T-cell (primary cell): ENCODE results near the gene PRDM16. TPM values are rescaled to one million over a fixed set of nuclear protein-coding genes. Genes with fewer than 3 reads are reported as not detected.

Experiments
- ATAC-seq, 4 experiments: fragments of 200-7000 bp in 3 of 4; fragments of 150-1000 bp in 1 of 4; cut with Tn5 transposase; replicated peaks in 1 of 4; 1 replicate in 3 of 4; 2 replicates in 1 of 4; pipeline ENCODE4 v1.10.0; 2021; ENCODE audit warnings: moderate library complexity in 3 of 4, mild to moderate bottlenecking in 2 of 4, moderate number of reproducible peaks in 1 of 4
- CTCF ChIA-PET, 2 donors: fragments of 300-600 bp; sonication (Branson Sonifier 250); formaldehyde crosslinking; loops; one replicate each; lab custom pipeline; 2022; ENCODE audit warnings: antibody characterized with exemption in 2 of 2; lab: Charles Lee
- POLR2A ChIA-PET, 2 donors: fragments of 300-600 bp; sonication (Branson Sonifier 250); formaldehyde crosslinking; loops; one replicate each; lab custom pipeline; 2022; ENCODE audit warnings: antibody characterized with exemption in 2 of 2; lab: Charles Lee
- DNase-seq, 35 experiments: peaks; one replicate each; pipeline versions ENCODE4 v3.0.0 to v3.0.0-alpha.2; 2013 to 2023
- H3K27ac ChIP-seq: one replicate; pipeline ENCODE4 v1.5.1; 2013; ENCODE audit warnings: low read length
- H3K27me3 ChIP-seq, 2 experiments: replicated peaks in 1 of 2; 1 replicate in 1 of 2; 2 replicates in 1 of 2; pipeline versions ENCODE4 v1.6.1 to v1.7.0; 2013; ENCODE audit warnings: low read length in 1 of 2, mixed read lengths in 1 of 2; ENCODE audit not compliant: control insufficient read depth in 2 of 2, insufficient read depth in 2 of 2; ENCODE audit errors: extremely low read depth in 1 of 2
- H3K36me3 ChIP-seq, 2 donors: 1 replicate in 1 of 2; 2 replicates in 1 of 2; pipeline versions ENCODE4 v1.6.1 to v1.7.0; 2013; ENCODE audit warnings: low read length in 1 of 2; ENCODE audit not compliant: control insufficient read depth in 2 of 2, insufficient read depth in 1 of 2; ENCODE audit errors: extremely low read depth in 1 of 2
- H3K4me1 ChIP-seq, 2 experiments: 1 replicate in 1 of 2; 2 replicates in 1 of 2; pipeline versions ENCODE4 v1.6.1 to v1.7.0; 2013; ENCODE audit warnings: low read length in 2 of 2, mixed read lengths in 1 of 2; ENCODE audit not compliant: insufficient read depth in 2 of 2, control insufficient read depth in 1 of 2; ENCODE audit errors: extremely low read depth in 1 of 2
- H3K4me3 ChIP-seq, 2 donors: 1 replicate in 1 of 2; 2 replicates in 1 of 2; pipeline versions ENCODE4 v1.5.1 to v1.7.0; 2013; ENCODE audit warnings: mild to moderate bottlenecking in 2 of 2, low read length in 1 of 2, moderate library complexity in 1 of 2; ENCODE audit not compliant: control insufficient read depth in 1 of 2; ENCODE audit errors: extremely low read depth in 1 of 2
- H3K9me3 ChIP-seq: 2 replicates; pipeline ENCODE4 v1.7.0; 2013
- H3K27ac Mint-ChIP-seq, 2 donors: one replicate each; pipeline ENCODE4 v1.8.0; 2020 to 2021; ENCODE audit warnings: mild to moderate bottlenecking in 2 of 2, mixed read lengths in 2 of 2
- H3K27me3 Mint-ChIP-seq, 2 donors: one replicate each; pipeline ENCODE4 v1.8.0; 2021 to 2022; ENCODE audit warnings: mixed read lengths in 2 of 2
- H3K36me3 Mint-ChIP-seq: one replicate; pipeline ENCODE4 v1.8.0; 2021; ENCODE audit warnings: mixed read lengths
- H3K4me1 Mint-ChIP-seq, 3 donors: one replicate each; pipeline ENCODE4 v1.8.0; 2020 to 2022; ENCODE audit warnings: mixed read lengths in 3 of 3, mild to moderate bottlenecking in 1 of 3
- H3K4me3 Mint-ChIP-seq, 3 donors: one replicate each; pipeline ENCODE4 v1.8.0; 2020 to 2022; ENCODE audit warnings: mild to moderate bottlenecking in 3 of 3, mixed read lengths in 3 of 3, moderate library complexity in 3 of 3
- H3K9me3 Mint-ChIP-seq, 3 donors: one replicate each; pipeline ENCODE4 v1.8.0; 2020 to 2022; ENCODE audit warnings: mixed read lengths in 3 of 3
- WGBS: methylation state at CpG from one replicate; pipeline ENCODE4 v1.1.5; 2013; ENCODE audit warnings: missing lambda C conversion rate; ENCODE audit not compliant: insufficient coverage; 5-methylcytosine and 5-hydroxymethylcytosine counted together
- total RNA-seq, 35 experiments: library from RNA in 6 of 35; stranded (reverse) in 6 of 35; fragments of 120-200 nt in 1 of 35; gene quantifications; one replicate each; pipeline versions ENCODE4 v1.2.1 to v1.2.4 and lab custom pipeline; 2013 to 2026

The PRDM16 gene
- total RNA-seq, 5 donors from 2014 or later (not counting 1 experiment from before 2014, with no cell fraction given): 0.15 to 0.70 (median 0.24) TPM; not detected in 1

DNA sequence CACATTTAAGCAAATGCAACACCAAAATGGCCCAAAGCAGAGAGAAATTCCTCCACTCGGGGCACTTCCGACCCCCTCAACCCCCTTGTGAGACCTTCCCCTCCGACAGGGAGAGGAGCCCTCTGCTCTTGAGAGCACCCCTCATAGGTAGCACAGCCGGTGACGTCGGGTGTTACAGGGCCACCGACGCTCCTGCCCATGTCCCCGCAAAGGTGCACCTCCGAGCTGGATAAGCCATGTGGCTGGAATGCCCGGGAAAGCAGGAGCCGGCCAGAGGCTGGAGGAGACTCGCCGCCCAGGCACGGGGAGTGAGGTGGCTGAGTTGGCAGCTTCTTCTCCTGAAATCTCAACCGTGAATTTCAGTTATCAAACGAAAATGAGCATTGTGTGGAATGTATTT lies 318.4 kb downstream of the PRDM16 start:
- peaks cover 0 to 27% of the 10 kb centered on the region in 2 experiments for H3K4me1 ChIP-seq
- Mint-ChIP-seq H3K27me3 (peaks cover 14 to 24% of the 10 kb centered on the region in 2 donors), H3K4me3 (no peak overlapping the region), H3K4me1 (peaks cover 0 to 2% (median 0%) of the 10 kb centered on the region in 3 donors), H3K36me3 (no peaks in the 10 kb centered on the region), H3K27ac (no peak overlapping the region), H3K9me3 (no peaks in the 10 kb centered on the region)
- ChIA-PET POLR2A (no interaction called here), CTCF (no interaction called here)
- H3K4me3 ChIP-seq: no peak overlapping the region
- H3K27me3 ChIP-seq: peaks cover 2 to 56% of the 10 kb centered on the region in 2 experiments
- 93% methylated on average over 7 of the region's 17 CpGs for WGBS
- H3K27ac ChIP-seq: no peak overlapping the region
- DNase-seq (no peak), ATAC-seq (no peak)
- H3K9me3 ChIP-seq: no peaks in the 10 kb centered on the region
- H3K36me3 ChIP-seq: no peaks in the 10 kb centered on the region

DNA sequence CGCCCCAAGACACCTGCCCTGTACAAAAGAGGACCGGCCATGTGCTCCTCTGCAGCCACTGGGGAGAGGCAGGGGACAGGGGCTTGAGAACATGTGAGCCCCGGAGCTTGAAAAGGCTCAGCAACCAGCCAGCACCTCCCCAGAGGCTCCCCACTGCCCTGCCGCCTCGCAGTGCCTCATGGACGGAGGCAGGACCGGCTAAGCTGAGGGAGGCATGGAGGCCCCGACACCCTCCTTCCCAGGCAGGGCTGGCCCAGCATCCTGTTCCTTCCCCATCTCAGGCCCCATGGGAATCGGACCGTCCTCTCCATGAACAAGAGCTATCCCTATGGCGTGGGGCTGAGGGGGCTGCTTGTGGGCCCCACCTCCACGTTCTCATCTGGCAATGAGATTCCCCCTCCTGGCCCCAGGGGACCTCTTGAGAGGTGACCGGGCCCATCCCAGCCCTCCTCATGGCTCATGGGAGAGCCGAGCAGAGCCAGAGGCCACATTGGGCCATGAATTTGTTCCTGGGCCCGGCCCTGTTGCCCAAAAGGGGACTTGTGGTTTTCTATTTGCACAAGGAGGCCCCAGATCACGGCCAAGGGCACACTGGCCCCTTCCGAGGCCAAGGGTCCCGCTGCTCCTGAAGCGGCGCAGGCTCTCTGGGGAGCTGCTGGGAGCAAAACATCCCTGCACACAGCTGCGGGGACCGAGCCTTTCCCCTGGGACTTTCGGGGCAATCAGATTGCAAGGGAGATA lies 320.3 kb downstream of the PRDM16 start:
- H3K9me3 ChIP-seq: no peaks in the 10 kb centered on the region
- H3K36me3 ChIP-seq: no peaks in the 10 kb centered on the region
- no peak for ATAC-seq
- H3K27me3 ChIP-seq: peaks cover 2 to 51% of the 10 kb centered on the region in 2 experiments
- ChIA-PET POLR2A (no interaction called here), CTCF (no interaction called here)
- peaks cover 0 to 14% of the 10 kb centered on the region in 2 experiments for H3K4me1 ChIP-seq
- H3K9me3 Mint-ChIP-seq: no peaks in the 10 kb centered on the region
- no peak overlapping the region for H3K4me3 Mint-ChIP-seq
- peaks cover 0 to 5% (median 5%) of the 10 kb centered on the region in 3 donors for H3K4me1 Mint-ChIP-seq
- H3K4me3 ChIP-seq: no peak overlapping the region
- H3K27ac ChIP-seq: no peak overlapping the region
- H3K27ac Mint-ChIP-seq: no peak overlapping the region
- no peaks in the 10 kb centered on the region for H3K36me3 Mint-ChIP-seq
- H3K27me3 Mint-ChIP-seq: peaks cover 22 to 32% of the 10 kb centered on the region in 2 donors
- WGBS: 82% methylated on average over 19 of the region's 23 CpGs
- DNase-seq: no peak

DNA sequence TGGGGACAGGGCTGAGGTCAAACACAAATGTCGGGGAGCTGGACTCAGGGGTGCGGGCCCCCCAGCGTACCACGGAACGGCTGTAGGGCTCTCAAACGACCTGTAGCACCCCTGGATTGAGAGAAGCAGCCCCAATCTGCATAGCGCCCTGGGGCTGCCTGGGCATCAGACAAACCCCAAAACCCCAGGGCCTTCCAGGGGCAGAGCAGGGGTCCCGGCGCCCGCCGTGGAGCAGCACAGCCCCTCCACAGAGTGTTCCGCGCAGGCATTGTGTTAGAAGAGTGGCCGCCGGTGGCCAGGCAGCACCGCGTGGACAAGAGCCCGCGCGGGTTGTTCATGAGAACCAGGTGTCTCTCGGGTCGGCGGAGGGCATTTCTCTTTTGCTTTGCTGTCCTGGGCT lies 321.3 kb downstream of the PRDM16 start:
- Histone ChIP-seq H3K4me3 (no peak overlapping the region), H3K4me1 (peaks cover 0 to 3% of the 10 kb centered on the region in 2 experiments), H3K27me3 (peaks cover 2 to 56% of the 10 kb centered on the region in 2 experiments), H3K9me3 (no peaks in the 10 kb centered on the region), H3K36me3 (no peaks in the 10 kb centered on the region), H3K27ac (no peak overlapping the region)
- no peak for DNase-seq
- no peak for ATAC-seq
- Mint-ChIP-seq H3K4me1 (peaks cover 0 to 5% (median 5%) of the 10 kb centered on the region in 3 donors), H3K27ac (no peak overlapping the region), H3K9me3 (no peaks in the 10 kb centered on the region), H3K36me3 (no peaks in the 10 kb centered on the region), H3K4me3 (no peak overlapping the region), H3K27me3 (peaks cover 26 to 39% of the 10 kb centered on the region in 2 donors)
- ChIA-PET CTCF (no interaction called here), POLR2A (no interaction called here)
- WGBS: 93% methylated on average over 11 of the region's 23 CpGs

DNA sequence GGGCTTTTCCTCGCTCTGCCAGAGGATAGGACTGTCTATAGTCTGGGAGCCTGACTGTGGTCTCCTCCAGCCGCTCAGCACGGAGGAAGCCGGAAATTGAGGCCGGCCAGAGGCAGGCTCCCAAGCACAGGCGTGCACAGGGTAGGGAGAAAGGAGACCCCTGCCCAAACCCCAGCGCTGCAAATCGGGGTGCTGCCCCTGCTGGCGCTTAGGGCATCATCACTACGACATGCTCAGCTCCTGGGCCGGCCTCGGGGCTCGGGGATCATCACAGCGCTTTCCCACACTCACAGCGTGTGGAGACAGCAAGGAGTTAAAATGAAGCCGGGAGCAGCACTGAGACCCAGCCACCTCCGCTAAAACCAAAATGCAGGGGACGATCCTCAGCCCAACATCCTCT lies 322.7 kb downstream of the PRDM16 start:
- Histone ChIP-seq H3K27me3 (peaks cover 2 to 66% of the 10 kb centered on the region in 2 experiments), H3K27ac (no peak overlapping the region), H3K4me1 (no peaks in the 10 kb centered on the region), H3K4me3 (no peak overlapping the region), H3K9me3 (no peaks in the 10 kb centered on the region), H3K36me3 (no peaks in the 10 kb centered on the region)
- Mint-ChIP-seq H3K27ac (no peak overlapping the region), H3K9me3 (no peaks in the 10 kb centered on the region), H3K27me3 (peaks cover 35 to 49% of the 10 kb centered on the region in 2 donors), H3K4me1 (peaks cover 0 to 5% (median 5%) of the 10 kb centered on the region in 3 donors), H3K36me3 (no peaks in the 10 kb centered on the region), H3K4me3 (no peak overlapping the region)
- WGBS: 84% methylated on average over 16 of the region's 18 CpGs
- ATAC-seq (no peak), DNase-seq (no peak)
- ChIA-PET POLR2A (no interaction called here), CTCF (no interaction called here)

DNA sequence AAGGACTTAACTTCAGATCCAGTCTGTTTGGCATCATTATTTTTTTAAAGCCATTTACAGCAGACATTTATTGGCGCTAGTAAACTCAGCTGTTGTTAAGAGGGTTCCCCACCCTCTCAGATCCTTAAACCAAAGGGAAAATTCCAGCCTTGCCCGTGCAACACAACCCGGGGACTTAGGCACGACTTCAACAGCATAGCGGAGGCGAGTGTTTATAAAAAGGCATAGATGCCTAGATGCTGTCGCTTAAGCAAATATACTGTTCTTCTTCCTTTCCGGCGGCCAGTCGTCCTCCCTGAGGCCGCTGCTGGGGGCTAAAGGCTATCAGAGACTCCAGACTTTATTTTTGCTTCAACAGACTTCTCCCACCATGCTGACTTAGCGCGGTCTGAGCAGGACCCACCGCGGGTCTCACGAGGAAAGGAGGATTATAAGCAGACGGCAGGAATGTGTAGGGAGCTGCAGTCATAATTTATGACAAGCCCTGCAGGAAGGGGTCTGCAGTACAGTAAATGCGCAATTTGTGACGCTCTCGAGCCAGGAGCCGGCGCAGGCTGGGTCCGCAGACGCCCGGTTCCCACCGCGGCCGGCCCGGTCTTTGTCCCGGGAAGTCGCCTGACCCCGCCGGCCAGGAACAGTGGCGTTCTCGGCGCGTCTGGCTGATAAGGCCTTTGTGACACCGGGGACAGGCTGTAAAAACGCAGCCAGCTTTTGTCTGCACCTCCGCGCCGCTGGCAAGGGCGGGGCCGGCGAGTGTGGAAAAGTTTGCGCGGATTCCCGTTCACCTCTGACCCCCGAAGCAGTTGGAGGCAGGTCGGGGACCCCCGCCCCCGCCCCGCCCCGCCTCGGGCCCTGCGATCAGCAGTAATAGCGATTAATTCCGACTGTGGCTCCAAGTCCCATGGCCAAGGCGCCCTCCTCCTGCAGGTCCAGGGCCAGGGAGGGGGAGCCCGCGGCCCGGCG lies 324.3 kb downstream of the PRDM16 start:
- Mint-ChIP-seq H3K36me3 (no peaks in the 10 kb centered on the region), H3K4me3 (peak overlapping the region in 1 of 3 donors; percentile 29), H3K4me1 (peaks cover 0 to 5% (median 5%) of the 10 kb centered on the region in 3 donors), H3K27ac (no peak overlapping the region), H3K9me3 (no peaks in the 10 kb centered on the region), H3K27me3 (peaks cover 38 to 62% of the 10 kb centered on the region in 2 donors)
- Histone ChIP-seq H3K36me3 (no peaks in the 10 kb centered on the region), H3K4me1 (no peaks in the 10 kb centered on the region), H3K4me3 (no peak overlapping the region), H3K9me3 (no peaks in the 10 kb centered on the region), H3K27ac (no peak overlapping the region), H3K27me3 (peaks cover 2 to 63% of the 10 kb centered on the region in 2 experiments)
- CTCF ChIA-PET: no interaction called here
- ATAC-seq (no peak), DNase-seq (no peak)
- POLR2A ChIA-PET: no interaction called here
- WGBS: 4% methylated on average over 47 of the region's 63 CpGs
